Lower leg skin (tissue), 3 donors: ENCODE measurements around the gene AAR2.

Experiments
- CTCF ChIP-seq, 3 donors: fragments of 450-650 bp; IDR thresholded peaks; one replicate each; pipeline ENCODE4 v1.5.1; 2016; ENCODE audit warnings: antibody characterized with exemption in 3 of 3, mild to moderate bottlenecking in 3 of 3, moderate library complexity in 2 of 3
- POLR2A ChIP-seq, 2 donors: fragments of 450-650 bp; IDR thresholded peaks; one replicate each; pipeline ENCODE4 v1.6.1; 2016 to 2017; ENCODE audit warnings: antibody characterized with exemption in 2 of 2, mild to moderate bottlenecking in 1 of 2, moderate library complexity in 1 of 2

GRCh38 chr20:36235892-36236785, at the start of gene AAR2:
- TF ChIP-seq CTCF (IDR thresholded peaks at IDR 0.05) (no peak), POLR2A (IDR thresholded peaks at IDR 0.05) (no peak)
